Activated CD4-positive, alpha-beta memory T cell treated with anti-CD3 and anti-CD28 coated beads for 36 hours (primary cell): ENCODE data around the gene HACE1. TPM values are rescaled to one million over a fixed set of nuclear protein-coding genes. Genes with fewer than 3 reads are reported as not detected.
"Not testable (repeated sequence)": the region's sequence is repeated elsewhere in the genome, so short reads cannot be mapped to it uniquely, and the experiment has no call there.

Experiments
- CTCF ChIA-PET: fragments of 350-600 bp; sonication (Branson Sonifier 250); formaldehyde crosslinking; loops from one replicate; lab custom pipeline; 2021; ENCODE audit warnings: antibody characterized with exemption, inconsistent platforms; lab: Charles Lee
- POLR2A ChIA-PET: fragments of 350-600 bp; sonication (Branson Sonifier 250); formaldehyde crosslinking; loops from one replicate; lab custom pipeline; 2021; ENCODE audit warnings: antibody characterized with exemption; lab: Charles Lee
- DNase-seq: peaks from one replicate; pipeline ENCODE4 v3.0.0-alpha.2; 2020
- H3K27ac Mint-ChIP-seq: one replicate; pipeline ENCODE4 v1.8.0; 2021; ENCODE audit warnings: mixed read lengths
- H3K27me3 Mint-ChIP-seq: one replicate; pipeline ENCODE4 v1.8.0; 2021; ENCODE audit warnings: mixed read lengths
- H3K36me3 Mint-ChIP-seq: one replicate; pipeline ENCODE4 v1.8.0; 2021; ENCODE audit warnings: mixed read lengths
- H3K4me1 Mint-ChIP-seq: one replicate; pipeline ENCODE4 v1.8.0; 2021; ENCODE audit warnings: low read depth, mixed read lengths
- H3K4me3 Mint-ChIP-seq: one replicate; pipeline ENCODE4 v1.8.0; 2021; ENCODE audit warnings: mild to moderate bottlenecking, mixed read lengths
- H3K9me3 Mint-ChIP-seq: one replicate; pipeline ENCODE4 v1.8.0; 2021; ENCODE audit warnings: mixed read lengths
- intact Hi-C: fragments of 100-400 bp; cut with micrococcal nuclease; formaldehyde crosslinking; loops from one replicate; pipeline ENCODE4 v1.15.1; 2023
- total RNA-seq, 2 experiments: library from RNA; stranded (reverse); gene quantifications; one replicate each; pipeline ENCODE4 v1.2.3, GENCODE V29; 2021

Gene HACE1
- total RNA-seq, 2 experiments from 2014 or later, result 15.0 to 17.6 TPM

- Mint-ChIP-seq H3K36me3 (peaks cover 7% of the 10 kb centered on the region), H3K27me3 (no peaks in the 10 kb centered on the region), H3K4me3 (no peak overlapping the region), H3K4me1 (peaks cover 6% of the 10 kb centered on the region), H3K27ac (no peak overlapping the region), H3K9me3 (no peaks in the 10 kb centered on the region)
- DNase-seq, result no peak
- intact Hi-C loops, result loop anchor here (1.0 kb wide), 1 partner anchor 88 kb away; no protein-coding TSS in a partner anchor
- CTCF ChIA-PET, result interaction anchor here (1.0 to 6.7 kb wide), 5 partner anchors 18 to 242 kb away, joined by 3 to 54 read pairs (median 4); no protein-coding TSS in a partner anchor
- POLR2A ChIA-PET, result no interaction called here
Observed at GRCh38 chr6:104771258-104771832, 88.4 kb downstream of the HACE1 start.

- intact Hi-C loops, result no loop called here
- H3K9me3 Mint-ChIP-seq, result no peaks in the 10 kb centered on the region
- POLR2A ChIA-PET, result no interaction called here
Observed at GRCh38 chr6:104768906-104769305, 90.8 kb downstream of the HACE1 start.

GRCh38 chr6:104766595-104766994 is 93.1 kb downstream of the HACE1 start:
- intact Hi-C loops, result no loop called here
- Mint-ChIP-seq H3K4me1 (peaks cover 6% of the 10 kb centered on the region), H3K27me3 (no peaks in the 10 kb centered on the region), H3K9me3 (peaks cover 4% of the 10 kb centered on the region), H3K4me3 (no peak overlapping the region), H3K27ac (no peak overlapping the region), H3K36me3 (peaks cover 14% of the 10 kb centered on the region)
- DNase-seq, result no peak
- ChIA-PET CTCF (interaction anchor here (1.2 to 6.7 kb wide), 2 partner anchors 69 to 83 kb away, joined by 4 to 54 read pairs; no protein-coding TSS in a partner anchor), POLR2A (no interaction called here)

More at GRCh38 chr6:104768906-104769305, 90.8 kb downstream of the HACE1 start:
- peaks cover 6% of the 10 kb centered on the region for H3K36me3 Mint-ChIP-seq
- no peaks in the 10 kb centered on the region for H3K27me3 Mint-ChIP-seq
- DNase-seq, result no peak
- CTCF ChIA-PET, result interaction anchor here (1.1 to 6.7 kb wide), 2 partner anchors 82 to 85 kb away, joined by 3 to 54 read pairs; no protein-coding TSS in a partner anchor
- H3K27ac Mint-ChIP-seq, result no peak overlapping the region
- peaks cover 6% of the 10 kb centered on the region for H3K4me1 Mint-ChIP-seq
- no peak overlapping the region for H3K4me3 Mint-ChIP-seq

GRCh38 chr6:104754788-104755409 is 104.8 kb downstream of the HACE1 start:
- no peak overlapping the region for H3K27ac Mint-ChIP-seq
- no peak for DNase-seq
- H3K4me1 Mint-ChIP-seq, result peaks cover 4% of the 10 kb centered on the region
- H3K9me3 Mint-ChIP-seq, result peaks cover 41% of the 10 kb centered on the region
- intact Hi-C loops, result no loop called here
- H3K4me3 Mint-ChIP-seq, result no peak overlapping the region
- no peaks in the 10 kb centered on the region for H3K27me3 Mint-ChIP-seq
- ChIA-PET POLR2A (no interaction called here), CTCF (no interaction called here)
- peaks cover 65% of the 10 kb centered on the region for H3K36me3 Mint-ChIP-seq

GRCh38 chr6:104753251-104753650 is 106.5 kb downstream of the HACE1 start:
- DNase-seq, result no peak
- CTCF ChIA-PET, result interaction anchor here (0.7 kb wide), 1 partner anchor 17 kb away, joined by 3 read pairs; no protein-coding TSS in a partner anchor
- Mint-ChIP-seq H3K4me1 (no peaks in the 10 kb centered on the region), H3K36me3 (peaks cover 52% of the 10 kb centered on the region), H3K27ac (no peak overlapping the region), H3K9me3 (peaks cover 36% of the 10 kb centered on the region), H3K27me3 (no peaks in the 10 kb centered on the region), H3K4me3 (no peak overlapping the region)
- intact Hi-C loops, result no loop called here
- POLR2A ChIA-PET, result no interaction called here

- CTCF ChIA-PET, result interaction anchor here (1.1 kb wide), 1 partner anchor 67 kb away, joined by 3 read pairs; no protein-coding TSS in a partner anchor
- intact Hi-C loops, result no loop called here
- Mint-ChIP-seq H3K9me3 (peaks cover 17% of the 10 kb centered on the region), H3K4me3 (no peak overlapping the region), H3K36me3 (peaks cover 30% of the 10 kb centered on the region), H3K4me1 (no peaks in the 10 kb centered on the region), H3K27ac (no peak overlapping the region), H3K27me3 (no peaks in the 10 kb centered on the region)
- DNase-seq, result no peak
- POLR2A ChIA-PET, result interaction anchor here (0.5 kb wide), 1 partner anchor 1435 kb away, joined by 3 read pairs; no protein-coding TSS in a partner anchor
Observed at GRCh38 chr6:104750449-104750848, 109.3 kb downstream of the HACE1 start.

- POLR2A ChIA-PET, H3K27me3 Mint-ChIP-seq, H3K4me3 Mint-ChIP-seq, CTCF ChIA-PET, H3K4me1 Mint-ChIP-seq, intact Hi-C loops, H3K27ac Mint-ChIP-seq, H3K9me3 Mint-ChIP-seq, DNase-seq: not testable (repeated sequence)
- peaks cover 11% of the 10 kb centered on the region for H3K36me3 Mint-ChIP-seq
Observed at GRCh38 chr6:104739124-104739523, 120.6 kb downstream of the HACE1 start.

- H3K9me3 Mint-ChIP-seq, H3K27ac Mint-ChIP-seq, H3K36me3 Mint-ChIP-seq, intact Hi-C loops, POLR2A ChIA-PET, H3K4me1 Mint-ChIP-seq, H3K4me3 Mint-ChIP-seq, DNase-seq, H3K27me3 Mint-ChIP-seq, CTCF ChIA-PET: not testable (repeated sequence)
Observed at GRCh38 chr6:104737567-104737966, 122.2 kb downstream of the HACE1 start.

GRCh38 chr6:104736545-104736944 is 123.2 kb downstream of the HACE1 start:
- Mint-ChIP-seq H3K27ac (no peak overlapping the region), H3K36me3 (peaks cover 8% of the 10 kb centered on the region), H3K27me3 (no peaks in the 10 kb centered on the region), H3K9me3 (peaks cover 3% of the 10 kb centered on the region), H3K4me1 (no peaks in the 10 kb centered on the region), H3K4me3 (no peak overlapping the region)
- POLR2A ChIA-PET, result no interaction called here
- intact Hi-C loops, result no loop called here
- CTCF ChIA-PET, result no interaction called here
- no peak for DNase-seq

- Mint-ChIP-seq H3K9me3 (no peaks in the 10 kb centered on the region), H3K4me1 (no peaks in the 10 kb centered on the region), H3K4me3 (no peak overlapping the region), H3K27me3 (no peaks in the 10 kb centered on the region), H3K27ac (no peak overlapping the region), H3K36me3 (peaks cover 3% of the 10 kb centered on the region)
- ChIA-PET CTCF (no interaction called here), POLR2A (no interaction called here)
- intact Hi-C loops, result no loop called here
- no peak for DNase-seq
Observed at GRCh38 chr6:104730450-104730849, 129.3 kb downstream of the HACE1 start.

- ChIA-PET CTCF (no interaction called here), POLR2A (no interaction called here)
- Mint-ChIP-seq H3K36me3 (peaks cover under 1% of the 10 kb centered on the region), H3K4me1 (no peaks in the 10 kb centered on the region), H3K27ac (no peak overlapping the region), H3K9me3 (no peaks in the 10 kb centered on the region), H3K27me3 (no peaks in the 10 kb centered on the region), H3K4me3 (no peak overlapping the region)
- DNase-seq, result no peak
- intact Hi-C loops, result no loop called here
Observed at GRCh38 chr6:104729433-104729832, 130.3 kb downstream of the HACE1 start.

GRCh38 chr6:104728448-104728847 is 131.3 kb downstream of the HACE1 start:
- ChIA-PET POLR2A (no interaction called here), CTCF (interaction anchor here (1.0 kb wide), 1 partner anchor 45 kb away, joined by 3 read pairs; no protein-coding TSS in a partner anchor)
- no peak overlapping the region for H3K27ac Mint-ChIP-seq

More at GRCh38 chr6:104728448-104728847, 131.3 kb downstream of the HACE1 start:
- intact Hi-C loops, result no loop called here
- H3K4me1 Mint-ChIP-seq, result no peaks in the 10 kb centered on the region
- H3K4me3 Mint-ChIP-seq, result no peak overlapping the region
- no peaks in the 10 kb centered on the region for H3K9me3 Mint-ChIP-seq
- no peak for DNase-seq
- no peaks in the 10 kb centered on the region for H3K36me3 Mint-ChIP-seq
- no peaks in the 10 kb centered on the region for H3K27me3 Mint-ChIP-seq
